HG03025 (cell line): Measurements from ENCODE around the gene ATG14.
"Not testable (repeated sequence)": the region's sequence is repeated elsewhere in the genome, so short reads cannot be mapped to it uniquely, and the experiment has no call there.

Experiments
- ATAC-seq: cut with Tn5 transposase; IDR thresholded peaks from one replicate; pipeline ENCODE4 v1.9.1; 2021; ENCODE audit warnings: mild to moderate bottlenecking, moderate library complexity; ENCODE audit not compliant: unreplicated experiment, low FRiP score

The ATG14 gene

DNA sequence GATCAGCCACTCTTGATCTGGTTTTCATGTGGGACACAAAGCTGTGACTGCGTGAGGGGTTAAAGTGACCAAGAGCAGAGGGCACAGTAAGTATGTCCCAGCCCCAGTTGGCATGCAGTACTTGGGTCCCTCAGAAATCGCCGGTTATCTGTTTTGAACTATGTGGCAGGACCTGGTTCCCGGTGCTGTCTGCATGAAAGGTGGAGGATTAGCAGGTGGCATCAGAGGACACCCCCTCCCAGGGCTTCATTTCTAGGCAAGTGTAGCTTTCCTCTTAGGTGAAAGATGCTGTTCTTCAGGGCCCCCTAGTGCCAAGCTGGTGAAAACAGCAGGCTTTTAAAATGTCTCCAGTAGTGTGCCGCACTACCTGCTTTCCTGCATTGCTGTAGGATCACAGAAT, 57.1 kb downstream of the ATG14 start:
- no peak for ATAC-seq

DNA sequence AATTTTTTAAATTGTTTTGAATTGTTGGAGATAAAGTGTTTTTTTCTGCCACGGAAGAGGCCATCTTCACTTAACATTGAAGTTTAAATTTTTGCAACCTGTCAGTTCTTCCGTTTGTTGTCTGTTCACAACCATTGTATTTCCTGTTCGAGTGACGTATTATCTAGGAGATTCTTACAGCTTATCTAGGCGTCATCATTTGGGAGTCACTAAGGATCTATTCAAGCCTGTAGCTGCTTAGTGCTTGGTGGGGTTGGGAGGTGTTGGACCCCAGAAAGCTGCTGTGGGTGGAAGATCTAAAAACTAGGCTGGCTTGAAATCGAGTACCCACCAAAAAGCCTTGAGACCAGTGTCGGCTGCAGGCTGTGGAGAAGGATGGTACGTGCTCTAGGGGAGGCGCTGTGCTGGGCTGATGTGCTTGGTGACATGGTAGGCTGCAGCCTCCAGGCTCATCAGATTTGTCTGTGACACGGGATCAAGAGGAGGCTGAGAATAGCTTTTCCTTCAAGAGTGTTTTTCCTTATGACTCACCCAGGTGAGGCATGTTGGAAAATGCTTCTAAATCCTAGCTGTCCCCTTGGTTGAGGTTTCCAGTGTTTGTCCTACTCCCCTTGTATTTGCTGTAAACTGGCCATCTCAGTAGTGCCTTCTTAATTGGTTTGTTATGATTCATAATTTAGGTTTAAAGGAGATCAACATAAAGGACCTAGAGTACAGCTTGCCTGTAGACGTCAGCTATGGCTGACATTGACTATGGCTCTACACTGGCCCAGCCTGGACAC, 57.8 kb downstream of the ATG14 start:
- ATAC-seq: no peak

DNA sequence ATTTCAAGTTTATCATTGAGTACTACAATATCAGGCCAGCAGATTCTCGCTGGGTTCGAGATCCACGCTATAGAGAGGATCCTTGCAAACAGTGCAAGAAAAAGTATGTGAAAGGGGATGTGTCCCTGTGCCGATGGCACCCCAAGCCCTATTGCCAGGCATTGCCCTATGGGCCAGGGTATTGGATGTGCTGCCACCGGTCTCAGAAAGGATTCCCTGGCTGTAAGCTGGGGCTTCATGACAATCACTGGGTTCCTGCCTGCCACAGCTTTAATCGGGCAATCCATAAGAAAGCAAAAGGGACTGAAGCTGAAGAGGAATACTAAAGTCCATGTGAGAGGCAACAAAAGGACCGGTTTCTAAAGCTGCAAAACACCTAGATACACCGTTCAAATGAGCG, 59.4 kb downstream of the ATG14 start:
- no peak for ATAC-seq

DNA sequence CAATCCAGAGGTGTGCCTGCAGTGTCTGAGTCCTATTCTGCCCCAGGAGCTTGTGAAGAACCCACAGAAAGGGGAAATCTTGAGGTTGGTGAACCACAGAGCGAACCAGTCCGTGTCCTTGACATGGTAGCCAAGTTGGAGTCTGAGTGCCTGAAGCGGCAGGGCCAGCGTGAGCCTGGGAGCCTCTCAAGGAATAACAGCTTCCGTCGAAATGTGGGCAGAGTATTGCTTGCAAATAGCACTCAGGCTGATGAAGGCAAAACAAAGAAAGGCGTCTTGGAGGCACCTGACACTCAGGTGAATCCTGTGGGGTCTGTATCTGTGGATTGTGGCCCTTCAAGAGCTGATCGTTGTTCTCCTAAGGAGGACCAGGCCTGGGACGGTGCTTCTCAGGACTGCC, 60.5 kb downstream of the ATG14 start:
- ATAC-seq: no peak

DNA sequence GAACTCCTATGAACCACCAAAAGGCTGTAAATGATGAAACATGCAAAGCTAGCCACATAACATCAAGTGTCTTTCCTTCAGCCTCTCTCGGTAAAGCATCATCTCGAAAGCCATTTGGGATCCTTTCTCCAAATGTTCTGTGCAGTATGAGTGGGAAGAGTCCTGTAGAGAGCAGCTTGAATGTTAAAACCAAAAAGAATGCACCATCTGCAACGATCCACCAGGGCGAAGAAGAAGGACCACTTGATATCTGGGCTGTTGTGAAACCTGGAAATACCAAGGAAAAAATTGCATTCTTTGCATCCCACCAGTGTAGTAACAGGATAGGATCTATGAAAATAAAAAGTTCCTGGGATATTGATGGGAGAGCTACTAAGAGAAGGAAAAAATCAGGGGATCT, 61.2 kb downstream of the ATG14 start:
- no peak for ATAC-seq

DNA sequence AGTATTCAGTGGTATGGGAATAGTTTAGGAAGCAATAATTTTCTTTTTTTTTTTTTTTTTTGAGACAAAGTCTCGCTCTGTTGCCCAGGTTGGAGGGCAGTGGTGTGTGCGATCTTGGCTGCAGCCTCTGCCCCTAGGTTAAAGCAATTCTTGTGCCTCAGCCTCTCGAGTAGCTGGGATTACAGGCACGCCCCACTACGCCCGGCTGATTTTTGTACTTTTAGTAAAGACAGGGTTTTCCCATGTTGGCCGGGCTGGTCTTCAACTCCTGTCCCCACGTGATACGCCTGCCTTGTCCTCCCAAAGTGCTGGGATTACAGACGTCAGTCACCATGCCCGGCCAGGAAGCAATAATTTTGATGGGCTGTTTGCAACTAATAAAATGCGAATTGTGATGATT, 62.1 kb downstream of the ATG14 start:
- no peak for ATAC-seq

DNA sequence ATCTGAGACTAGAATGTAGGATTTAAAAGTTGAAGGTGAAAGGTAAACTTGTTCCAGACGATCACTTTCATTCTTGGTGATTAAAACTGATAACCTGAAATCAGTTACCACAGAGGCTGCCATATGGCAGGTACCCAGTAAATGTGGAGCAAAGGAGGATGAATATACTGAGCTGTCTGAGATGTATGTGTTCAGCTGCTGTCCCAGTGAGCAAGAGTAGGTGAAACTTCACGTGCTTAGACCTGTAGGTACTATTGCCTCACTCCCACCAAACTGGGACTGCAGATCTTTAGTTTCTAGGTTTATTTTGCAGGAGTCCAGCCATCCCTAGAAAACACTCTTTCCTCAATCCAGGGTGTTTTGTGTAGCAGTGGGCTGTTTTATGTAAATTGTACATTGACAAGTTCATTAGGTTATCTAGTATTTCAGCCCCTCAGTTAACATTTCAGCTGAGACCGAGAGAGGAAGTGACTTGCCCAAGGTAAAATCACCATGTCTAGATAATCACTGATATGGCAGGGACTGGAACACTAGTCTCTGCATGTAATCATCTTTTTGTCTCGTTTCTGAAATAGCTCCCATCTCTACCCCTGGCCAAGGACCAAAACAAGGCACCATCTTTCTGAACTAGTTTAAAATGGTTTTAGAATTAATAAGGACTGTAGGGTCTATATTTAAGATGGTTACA, 62.7 kb downstream of the ATG14 start:
- peak; percentile 63 for ATAC-seq

DNA sequence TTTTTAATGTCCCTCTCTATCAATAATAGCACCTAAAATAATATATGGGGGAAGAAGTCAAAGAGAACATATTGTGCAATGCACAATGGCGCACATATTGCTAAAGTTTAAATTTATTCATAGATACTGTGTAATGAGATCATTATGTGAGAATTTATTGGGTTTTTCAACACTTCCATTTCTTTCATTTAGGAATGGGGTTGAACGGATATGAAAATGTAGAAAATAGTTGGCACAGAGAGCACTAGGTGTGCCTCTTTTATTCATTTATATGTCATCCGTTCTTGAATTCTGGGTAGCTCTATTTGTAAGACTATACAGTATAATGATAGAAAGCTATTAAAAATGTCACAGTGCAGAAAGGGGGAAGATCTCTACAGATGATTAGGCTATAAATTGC, 63.9 kb downstream of the ATG14 start:
- no peak for ATAC-seq

DNA sequence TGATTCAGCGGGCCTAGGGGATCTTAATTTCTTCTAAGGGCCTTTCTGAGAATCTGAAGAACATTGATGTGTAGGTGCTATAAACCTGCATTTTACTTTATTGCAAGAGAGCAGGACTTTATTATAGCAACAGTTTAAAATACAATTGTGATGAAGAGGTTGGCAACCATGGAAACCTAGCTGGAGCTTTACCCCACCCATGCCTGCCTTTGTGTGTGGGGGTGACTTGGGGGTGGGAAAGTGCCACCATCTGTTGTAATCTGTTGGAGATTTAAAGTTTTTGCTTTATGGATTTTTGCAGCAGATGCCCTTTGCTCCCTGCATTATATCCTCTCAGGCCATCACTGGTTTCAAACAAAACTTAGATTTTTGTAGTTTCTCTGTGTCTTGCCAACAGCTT, 64.6 kb downstream of the ATG14 start:
- ATAC-seq: no peak

DNA sequence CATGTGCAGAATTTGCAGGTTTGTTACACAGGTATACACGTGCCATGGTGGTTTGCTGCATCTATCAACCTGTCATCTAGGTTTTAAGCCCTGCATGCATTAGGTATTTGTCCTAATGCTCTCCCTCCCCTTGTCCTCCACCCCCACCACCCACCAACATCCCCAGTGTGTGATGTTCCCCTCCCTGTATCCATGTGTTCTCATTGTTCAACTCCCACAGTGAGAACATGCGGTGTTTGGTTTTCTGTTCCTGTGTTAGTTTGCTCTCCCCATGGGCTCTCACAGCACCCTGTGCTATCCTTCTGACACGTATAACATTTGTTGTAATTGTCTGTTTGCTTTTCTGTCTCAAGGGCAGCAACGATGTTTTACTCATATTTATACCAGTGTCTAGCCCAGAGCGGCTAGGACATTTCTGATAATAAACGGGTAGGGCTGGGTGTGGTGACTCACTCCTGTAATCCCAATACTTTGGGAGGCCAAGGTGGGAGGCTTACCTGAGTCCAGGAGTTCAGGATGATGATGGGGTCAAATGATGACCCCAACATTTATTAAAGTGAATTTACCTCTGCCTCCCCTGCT, 67.0 kb downstream of the ATG14 start:
- not testable (repeated sequence) for ATAC-seq

DNA sequence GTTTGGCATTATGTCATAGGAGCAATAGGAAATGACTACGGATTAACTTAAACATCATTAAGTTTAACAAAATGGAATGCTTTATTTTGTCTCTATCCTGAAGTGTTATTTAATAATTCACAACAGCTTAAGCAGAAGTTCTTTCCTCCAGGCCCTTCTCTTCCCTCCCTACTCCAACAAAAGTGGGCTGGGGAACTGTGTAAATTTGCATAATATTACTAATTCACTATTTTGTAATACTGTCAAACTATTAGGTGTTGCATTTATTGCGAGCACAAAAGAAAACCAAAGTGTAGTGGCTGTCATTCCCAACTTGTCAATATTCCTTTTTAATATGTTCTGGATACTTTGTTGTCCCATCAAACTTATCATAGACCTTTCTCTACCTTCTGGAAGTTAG, 69.8 kb downstream of the ATG14 start:
- no peak for ATAC-seq

DNA sequence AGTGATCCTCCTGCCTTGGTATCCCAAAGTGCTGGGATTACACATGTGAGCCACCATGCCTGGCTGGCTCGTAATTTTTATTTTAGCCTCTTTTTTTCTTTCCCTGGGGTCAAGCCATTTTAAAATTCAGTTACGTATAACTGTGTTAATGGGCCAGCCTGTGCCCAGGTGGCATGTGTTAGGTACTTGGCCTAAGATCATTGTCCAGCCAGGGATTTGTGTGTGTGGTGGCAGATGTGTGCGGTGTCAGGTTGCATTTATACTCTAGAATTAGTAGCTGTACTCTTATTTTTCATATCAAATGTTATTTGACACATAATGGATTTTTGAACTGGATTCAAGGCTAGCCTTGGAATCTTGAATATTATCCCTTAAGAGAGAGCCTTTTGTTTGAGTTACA, 71.1 kb downstream of the ATG14 start:
- ATAC-seq: no peak

DNA sequence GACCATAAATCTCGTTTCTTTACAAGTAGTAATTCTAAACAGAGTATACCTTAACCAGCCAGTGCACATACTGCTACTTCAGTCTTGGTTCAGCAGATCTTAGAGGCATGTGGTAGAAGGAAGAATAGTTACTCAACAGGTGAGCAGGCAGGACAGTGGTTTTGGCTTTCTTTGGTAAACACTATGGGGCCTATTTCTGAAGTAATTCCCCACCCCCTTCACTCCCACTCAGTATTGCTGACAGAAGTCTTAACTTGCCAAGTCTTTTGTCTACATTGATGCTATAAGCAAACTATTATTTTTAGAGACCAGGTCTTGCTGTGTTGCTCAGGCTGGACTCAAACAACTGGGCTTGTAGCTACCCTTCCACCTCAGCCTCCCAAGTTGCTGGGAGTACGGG, 71.9 kb downstream of the ATG14 start:
- peak; percentile 89 for ATAC-seq

DNA sequence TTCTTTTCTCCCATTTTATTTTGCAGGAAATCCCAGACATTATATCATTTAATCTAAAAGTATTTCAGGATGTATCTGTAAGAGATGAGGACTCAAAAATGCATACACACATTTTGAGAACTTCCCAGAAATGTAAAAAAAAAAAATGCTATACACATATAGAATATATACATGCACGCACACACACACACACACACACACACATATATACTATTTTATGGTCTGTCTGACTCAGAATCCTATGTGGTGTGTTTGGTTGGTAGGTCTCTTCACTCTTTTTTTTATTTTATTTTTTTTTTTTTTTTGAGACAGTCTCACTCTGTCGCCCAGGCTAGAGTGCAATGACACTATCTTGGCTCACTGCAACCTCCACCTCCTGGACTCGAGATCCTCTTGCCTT, 74.9 kb downstream of the ATG14 start:
- no peak for ATAC-seq

DNA sequence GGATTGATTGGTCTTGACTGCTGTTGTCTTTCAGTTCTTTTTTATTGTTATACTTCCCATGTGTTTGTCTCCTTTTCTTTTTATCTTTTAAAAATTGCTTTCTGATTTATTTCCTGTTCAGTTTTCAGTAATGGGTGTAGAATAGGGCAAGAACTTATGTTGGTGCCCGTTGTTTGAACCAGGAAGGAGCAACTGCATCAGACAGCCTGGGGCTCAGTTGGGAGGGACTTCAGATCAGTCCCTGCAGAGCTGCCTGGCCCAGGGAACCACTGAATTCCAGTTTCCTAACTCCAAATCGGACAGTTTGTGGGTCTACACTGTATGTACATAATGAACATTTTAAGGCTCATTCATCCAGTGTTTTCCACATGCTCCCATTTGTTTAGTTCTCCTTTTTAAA, 75.5 kb downstream of the ATG14 start:
- ATAC-seq: no peak

DNA sequence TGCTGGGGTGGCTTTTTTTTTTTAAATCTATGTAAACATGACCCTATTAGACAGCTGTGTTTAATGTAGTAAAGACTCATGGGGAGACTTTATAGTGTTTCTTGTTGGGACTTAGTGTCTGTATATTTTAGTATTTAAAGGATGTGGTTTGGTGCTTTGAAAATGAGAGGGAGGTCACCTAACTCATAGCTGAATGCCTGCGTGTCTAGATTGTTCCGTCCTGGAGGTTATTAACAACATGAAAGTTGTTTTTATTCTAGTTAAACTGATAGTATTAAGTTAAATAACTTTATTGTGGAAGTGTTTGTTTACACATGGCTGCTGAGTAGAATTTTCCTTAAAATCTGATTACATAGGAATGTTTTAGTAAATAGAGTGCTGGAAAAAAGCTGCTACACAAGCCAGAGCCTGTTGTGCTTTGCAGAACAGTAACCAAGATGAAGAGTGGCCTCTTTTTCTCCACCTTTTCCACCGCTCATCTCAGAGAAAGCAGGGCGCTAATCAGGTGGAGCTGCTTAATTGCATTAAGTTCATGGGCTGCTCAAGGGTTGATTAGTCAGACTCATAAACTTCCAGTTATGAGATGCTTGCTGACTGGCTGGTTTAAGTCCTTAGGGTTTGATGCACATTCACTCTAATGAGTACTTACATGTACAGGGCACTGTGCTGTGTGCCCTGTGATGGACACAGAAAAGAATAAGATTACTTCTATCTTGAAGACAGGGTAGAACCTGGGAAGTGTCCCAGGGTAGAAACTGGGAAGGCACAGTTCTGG, 77.7 kb downstream of the ATG14 start:
- ATAC-seq: peak; percentile 58

DNA sequence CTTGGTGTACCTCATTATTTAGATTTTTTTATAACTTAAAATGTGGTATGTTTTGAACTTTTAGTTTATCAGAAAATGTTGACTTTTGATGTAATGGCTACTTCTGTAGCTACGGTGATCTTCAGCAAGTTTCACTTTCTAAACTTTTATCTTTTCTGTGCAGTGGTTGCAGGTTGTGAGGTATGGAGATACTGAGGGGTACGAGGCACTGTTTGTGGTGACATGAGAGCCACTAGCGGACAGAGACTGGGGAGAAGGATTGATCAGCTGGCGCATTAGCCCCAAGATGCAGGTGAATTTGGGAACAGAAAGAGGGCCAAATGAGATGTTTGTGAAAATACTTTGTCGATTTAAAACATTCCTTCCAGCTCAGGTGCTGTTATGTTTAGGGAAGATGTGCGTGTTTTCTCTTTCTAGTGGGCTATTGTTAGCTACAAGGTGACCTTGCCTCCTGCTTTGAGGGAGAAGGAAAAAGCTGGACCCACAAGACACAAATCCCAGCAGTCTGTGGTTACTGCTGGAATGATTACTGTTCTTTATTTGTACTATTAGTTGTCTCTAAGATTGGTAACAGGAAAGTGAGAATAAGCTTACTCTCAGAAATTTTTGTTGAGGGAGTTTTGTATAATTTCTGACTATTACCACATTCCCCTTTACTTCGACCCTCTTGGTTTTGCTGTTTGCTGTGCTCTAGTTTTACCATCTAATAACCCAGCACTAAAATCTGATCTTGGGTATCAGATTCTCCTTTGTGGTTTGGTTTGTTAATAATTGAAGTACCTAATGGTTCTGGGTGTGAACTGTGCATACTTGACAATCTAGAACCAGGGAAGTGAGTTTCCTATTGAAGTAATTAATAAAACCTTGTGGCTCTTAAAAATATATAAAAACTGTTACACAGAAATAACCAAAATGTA, 78.7 kb downstream of the ATG14 start:
- no peak for ATAC-seq

DNA sequence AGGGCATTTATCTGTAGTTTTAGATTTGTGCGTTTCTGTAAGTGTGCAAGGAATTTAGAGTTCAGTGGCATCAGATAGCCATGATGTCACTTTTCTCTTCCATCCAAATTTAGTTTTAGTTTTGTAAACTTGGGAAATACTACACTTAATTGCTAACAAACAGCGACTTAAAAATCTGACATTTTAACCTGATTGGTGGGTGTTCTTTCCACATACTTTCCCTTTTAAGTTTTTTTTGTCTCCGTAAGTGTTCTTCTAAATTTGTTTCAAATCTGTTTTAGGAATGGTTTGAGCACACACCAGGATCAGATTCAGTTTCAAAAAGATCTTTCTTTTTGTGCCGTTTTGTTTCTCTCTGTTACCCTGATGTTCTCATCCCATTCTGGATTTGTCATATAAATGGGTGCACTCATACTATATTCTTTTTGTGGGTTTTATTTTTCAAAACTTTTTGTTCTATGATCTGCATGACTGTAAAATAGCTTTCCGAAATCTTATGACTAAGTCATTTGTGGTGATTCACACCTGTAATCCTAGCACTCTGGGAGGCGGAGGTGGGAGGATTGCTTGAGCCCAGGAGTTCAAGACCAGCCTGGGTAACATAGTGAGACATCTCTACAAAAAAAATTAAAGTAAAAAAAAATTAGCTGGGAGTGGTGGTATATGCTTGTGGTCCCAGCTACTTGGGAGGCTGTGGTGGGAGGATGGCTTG, 81.5 kb downstream of the ATG14 start:
- ATAC-seq: no peak

DNA sequence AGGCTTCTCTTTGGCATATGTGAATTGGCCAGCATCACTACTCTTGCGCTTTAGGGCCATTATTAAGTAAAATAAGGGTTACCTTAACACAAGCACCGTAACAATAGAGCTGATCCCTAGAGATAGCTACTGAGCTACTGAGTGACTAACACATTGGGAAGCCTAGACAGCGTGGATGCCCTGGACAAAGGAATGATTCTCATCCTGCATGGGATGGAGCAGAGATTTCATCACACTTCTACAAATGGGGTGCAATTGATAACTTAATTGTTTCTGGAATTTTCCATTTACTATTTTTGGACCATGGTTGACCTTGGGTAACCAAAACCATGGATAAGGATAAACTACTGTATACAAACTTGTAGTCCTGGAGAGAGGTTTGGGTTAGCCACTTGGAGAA, 83.3 kb downstream of the ATG14 start:
- no peak for ATAC-seq
